ENCODE results near the gene ARHGAP33. TPM values are rescaled to one million over a fixed set of nuclear protein-coding genes. Genes with fewer than 3 reads are reported as not detected.

Gene ARHGAP33
- total and polyA plus RNA-seq, 2 of the 8 experiments (the other 6 are each of a cell fraction or from before 2014, with no cell fraction given) = 6.5 to 25.2 TPM

DNA sequence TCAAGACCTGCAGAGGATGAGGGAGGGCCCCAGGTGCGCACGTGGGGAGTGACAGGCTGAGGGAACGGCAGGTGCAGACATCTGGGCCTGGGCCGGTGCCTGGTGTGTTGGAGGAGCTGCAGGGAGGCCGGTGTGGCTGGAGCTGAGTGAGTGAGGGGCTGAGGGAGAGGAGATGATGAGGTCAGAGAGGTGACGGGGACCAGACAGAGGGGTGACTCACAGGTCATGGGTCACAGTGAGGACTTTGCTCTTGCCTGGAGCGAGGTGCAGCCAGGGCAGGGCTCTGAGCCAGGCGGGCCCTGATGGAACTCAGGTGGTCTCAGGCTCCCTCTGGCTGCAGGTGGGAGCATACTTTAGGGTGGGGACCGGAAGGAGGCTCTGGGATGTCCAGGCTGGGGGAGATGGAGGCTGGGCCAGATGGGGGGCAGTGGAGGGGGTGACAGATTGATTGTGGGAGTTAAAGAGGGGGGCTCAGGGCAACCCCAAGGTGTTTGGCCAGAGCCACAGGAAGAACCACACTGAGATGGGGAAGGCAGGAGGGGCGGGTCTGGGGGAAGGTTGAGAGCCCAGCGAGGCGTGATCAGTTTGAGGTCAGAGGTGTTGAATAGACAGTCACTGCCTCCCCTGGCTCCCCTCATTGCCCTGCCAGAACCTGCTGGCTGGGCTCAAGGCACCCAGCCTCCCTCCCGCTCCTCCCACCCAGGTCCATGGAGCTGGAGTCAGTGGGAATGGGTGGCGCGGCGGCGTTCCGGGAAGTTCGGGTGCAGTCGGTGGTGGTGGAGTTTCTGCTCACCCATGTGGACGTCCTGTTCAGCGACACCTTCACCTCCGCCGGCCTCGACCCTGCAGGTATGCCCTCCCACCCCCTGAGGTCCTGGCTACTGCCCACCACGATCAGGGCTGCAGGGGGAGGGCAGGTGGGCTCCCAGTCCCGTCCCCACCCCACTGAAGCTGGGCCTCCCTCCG lies 8.4 kb downstream of the ARHGAP33 start:
- Histone ChIP-seq H3K27me3 (replicated peaks in 1 of 4; ENCODE audit: control insufficient read depth in 3 of 4, extremely low read depth in 1 of 4, insufficient read depth in 3 of 4, low read length in 3 of 4) (no peaks in the 10 kb centered on the region; a peak in 1 of 7 replicates), H2AK5ac (ENCODE audit: low read depth, low read length) (no peak overlapping the region), H3K4ac (replicated peaks; ENCODE audit: insufficient read length, low read depth, low read length) (peak overlapping the region; percentile 69), H3K56ac (replicated peaks; ENCODE audit: insufficient read length, low read depth, low read length) (peak overlapping the region; percentile 82), H3K9ac (replicated peaks in 1 of 4; ENCODE audit: extremely low read depth in 1 of 4, low read depth in 3 of 4, low read length in 3 of 4) (no peak overlapping the region), H3K36me3 (ENCODE audit: control insufficient read depth in 2 of 4, insufficient read depth in 4 of 4, low read length in 3 of 4) (no peaks in the 10 kb centered on the region), H3K79me1 (ENCODE audit: low read depth, low read length) (no peaks in the 10 kb centered on the region), H2AFZ (ENCODE audit: low read length) (no peak overlapping the region), H3K79me2 (ENCODE audit: control insufficient read depth in 1 of 2, insufficient read depth in 2 of 2, low read length in 2 of 2) (no peaks in the 10 kb centered on the region), H4K91ac (replicated peaks; ENCODE audit: insufficient read length, low read length) (peak overlapping the region; percentile 74), H4K20me1 (replicated peaks in 1 of 2; ENCODE audit: control insufficient read depth in 1 of 2, insufficient read depth in 2 of 2, low read length in 2 of 2) (peaks cover 0 to 12% of the 10 kb centered on the region in 2 experiments), H4K8ac (ENCODE audit: extremely low read depth, insufficient read depth, low read length) (peak overlapping the region; percentile 58; the same call in 1 of the 2 replicates), H3K23me2 (ENCODE audit: low read depth, low read length) (peaks cover 11% of the 10 kb centered on the region), H3K23ac (ENCODE audit: insufficient read length) (no peak overlapping the region), H3K9me3 (ENCODE audit: insufficient read depth in 2 of 2, low read depth in 1 of 2, low read length in 1 of 2) (no peaks in the 10 kb centered on the region), H3K4me3 (ENCODE audit: extremely low read depth in 1 of 4, insufficient read depth in 2 of 4, low read depth in 3 of 4, low read length in 4 of 4) (peak overlapping the region in 2 of 4 experiments; percentile 42 to 72; a peak in 5 of 8 replicates), H3K14ac (ENCODE audit: insufficient read length) (no peak overlapping the region), H2BK20ac (ENCODE audit: low read length) (no peak overlapping the region), H2BK120ac (replicated peaks; ENCODE audit: low read depth, low read length) (no peak overlapping the region), H2BK15ac (ENCODE audit: low read length) (0 out of 2 replicates have a peak overlapping the region, but pooled peaks have one; percentile 16), H3K4me2 (ENCODE audit: insufficient read depth in 1 of 2, low read depth in 2 of 2, low read length in 2 of 2) (peak overlapping the region; percentile 67 to 85), H2BK12ac (ENCODE audit: low read depth, low read length) (peak overlapping the region; percentile 84; the same call in 1 of the 2 replicates), H3K27ac (ENCODE audit: low read depth, low read length) (no peak overlapping the region), H2BK5ac (ENCODE audit: low read depth, low read length) (0 out of 2 replicates have a peak overlapping the region, but pooled peaks have one; percentile 60), H3K4me1 (replicated peaks in 1 of 4; ENCODE audit: control insufficient read depth in 3 of 4, insufficient read depth in 4 of 4, low read length in 3 of 4) (peaks cover 0 to 12% (median 4%) of the 10 kb centered on the region in 4 experiments; a peak in 6 of 7 replicates), H4K5ac (ENCODE audit: insufficient read length, low read depth, low read length) (peak overlapping the region; percentile 40), H3K18ac (ENCODE audit: extremely low read depth, low read length) (peak overlapping the region; percentile 87)
- FAIRE-seq = no peak
- DNase-seq (ENCODE audit: low read depth in 1 of 2, low spot score in 2 of 2) = no peak
- CTCF ChIA-PET (ENCODE audit: partially characterized antibody) = interaction anchor here (0.8 to 1.6 kb wide), 16 partner anchors 17 to 157 kb away, joined by 3 to 7 read pairs (median 4); no protein-coding TSS in a partner anchor
- POLR2A ChIA-PET (ENCODE audit: partially characterized antibody) = interaction anchor here (0.9 to 1.8 kb wide), 6 partner anchors 7 to 53 kb away, joined by 3 to 7 read pairs (median 4); partner anchors contain the start of genes PSENEN and U2AF1L4
- TF ChIP-seq GABPA (IDR thresholded peaks at IDR 0.05; ENCODE audit: borderline replicate concordance, insufficient read depth, low read length) (0 out of 2 replicates have a peak, but pooled peaks have one; percentile 10), KDM1A (IDR thresholded peaks at IDR 0.05; ENCODE audit: borderline replicate concordance, low read length) (no peak), RAD21 (IDR thresholded peaks at IDR 0.05 in 1 of 2, conservative IDR thresholded peaks at IDR 0.05 in 1 of 2; ENCODE audit: low read depth in 2 of 2, low read length in 2 of 2) (peak; percentile 56 to 70), SAP30 (IDR thresholded peaks at IDR 0.05; ENCODE audit: insufficient read depth, insufficient replicate concordance, low read length) (no peak), CTCF (IDR thresholded peaks at IDR 0.05; ENCODE audit: control extremely low read depth in 1 of 3, insufficient read depth in 1 of 3, low read depth in 1 of 3, low read length in 3 of 3) (peak; percentile 60 to 67 (median 64)), ASH2L (IDR thresholded peaks at IDR 0.05; ENCODE audit: low read length) (no peak)
- WGBS, 2 experiments (ENCODE audit: extremely low coverage in 1 of 2, insufficient coverage in 1 of 2, insufficient read length in 1 of 2, insufficient replicate concordance in 2 of 2, low coverage in 1 of 2, low lambda C conversion rate in 2 of 2, missing lambda C conversion rate in 1 of 2) = 52% methylated on average over 21 of the region's 28 CpGs; no CpG with 5 or more reads in 1 of the 2 experiments
